Thymus (tissue), 11 donors: Measurements from ENCODE around the gene SPIN1. TPM values are rescaled to one million over a fixed set of nuclear protein-coding genes. Genes with fewer than 3 reads are reported as not detected.

ENCODE experiments used
- DNase-seq, 9 donors: peaks; one replicate each; pipeline ENCODE4 v3.0.0-alpha.2; 2013; ENCODE audit warnings: low spot score in 9 of 9, low read depth in 6 of 9, missing footprints in 1 of 9
- H3K27ac ChIP-seq, 2 donors: one replicate each; pipeline ENCODE4 v1.5.1; 2013; ENCODE audit warnings: control low read depth in 1 of 2, low read depth in 1 of 2, low read length in 1 of 2, mild to moderate bottlenecking in 1 of 2, moderate library complexity in 1 of 2
- H3K27me3 ChIP-seq, 2 donors: one replicate each; pipeline ENCODE4 v1.5.1; 2013; ENCODE audit warnings: low read length in 1 of 2; ENCODE audit not compliant: control insufficient read depth in 2 of 2, insufficient read depth in 1 of 2
- H3K36me3 ChIP-seq, 2 donors: one replicate each; pipeline ENCODE4 v1.5.1; 2013; ENCODE audit warnings: low read length in 1 of 2, mild to moderate bottlenecking in 1 of 2, moderate library complexity in 1 of 2; ENCODE audit not compliant: control insufficient read depth in 2 of 2, insufficient read depth in 2 of 2
- H3K4me1 ChIP-seq, 2 donors: one replicate each; pipeline ENCODE4 v1.5.1; 2013; ENCODE audit warnings: low read length in 2 of 2; ENCODE audit not compliant: control insufficient read depth in 2 of 2, insufficient read depth in 2 of 2
- H3K4me3 ChIP-seq, 2 donors: one replicate each; pipeline ENCODE4 v1.5.1; 2013; ENCODE audit warnings: low read length in 2 of 2, control low read depth in 1 of 2, mild to moderate bottlenecking in 1 of 2
- H3K9me3 ChIP-seq, 2 donors: one replicate each; pipeline ENCODE4 v1.5.1; 2013; ENCODE audit warnings: low read length in 1 of 2, mild to moderate bottlenecking in 1 of 2; ENCODE audit not compliant: control insufficient read depth in 2 of 2, insufficient read depth in 1 of 2
- WGBS: extraction: QIAGEN DNeasy Blood & Tissue Kit; methylation state at CpG from one replicate; pipeline ENCODE4 v1.1.7; 2013; 5-methylcytosine and 5-hydroxymethylcytosine counted together
- polyA plus RNA-seq: library from polyadenylated mRNA; stranded (reverse); fragments of 200-250 nt; gene quantifications from one replicate; pipeline ENCODE4 v1.2.3, GENCODE V29; 2013
- total RNA-seq: library from RNA; stranded (reverse); fragments of 120-200 nt; gene quantifications from one replicate; pipeline ENCODE4 v1.2.4, GENCODE V29; 2013
- donor health status: healthy.

SPIN1 gene
- total and polyA plus RNA-seq, 2 donors, result 36.9 to 41.0 TPM

DNA sequence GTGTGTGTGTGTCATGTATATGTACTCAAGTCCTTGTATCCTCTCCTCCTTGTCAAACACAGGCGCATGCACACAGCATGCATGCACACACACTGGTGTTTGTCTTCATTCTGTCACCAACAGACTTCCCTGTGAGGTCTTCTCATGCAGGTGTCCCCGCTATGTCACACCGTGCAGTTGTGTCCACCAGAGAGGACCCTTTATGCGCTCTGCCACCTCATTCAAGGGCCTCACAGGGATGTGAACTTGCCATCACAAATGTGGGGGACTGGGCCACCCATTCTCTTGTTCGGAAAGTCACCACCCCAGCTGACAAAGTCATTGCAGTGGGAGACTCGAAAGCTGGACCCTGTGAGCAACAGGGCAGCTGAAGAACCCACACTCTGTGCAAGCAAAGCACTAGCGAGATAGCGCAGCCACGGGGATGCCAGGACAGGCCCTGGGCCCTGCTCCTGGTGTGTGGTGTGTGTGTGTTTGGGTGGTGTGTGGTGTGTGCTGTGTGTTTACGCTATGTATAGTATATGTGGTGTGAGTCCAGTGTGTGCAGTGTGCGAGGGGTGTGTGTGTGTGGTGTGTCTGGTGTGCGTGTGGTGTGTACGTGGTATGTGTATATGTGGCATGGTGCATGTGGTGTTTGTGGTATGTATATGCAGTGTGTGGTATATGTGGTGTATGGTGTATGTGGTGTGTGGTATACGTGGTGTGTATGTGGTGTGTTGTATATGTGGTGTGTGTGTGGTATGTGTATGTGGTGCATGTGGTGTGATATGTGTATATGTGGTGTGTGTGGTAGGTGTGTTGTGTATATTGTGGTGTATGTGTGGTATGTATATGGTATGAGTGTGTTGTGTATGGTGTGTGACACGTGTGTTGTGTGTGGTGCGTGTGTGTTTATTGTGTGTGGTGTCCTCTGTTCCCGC is 115.9 kb downstream of the SPIN1 start:
- H3K4me1 ChIP-seq, result no peaks in the 10 kb centered on the region
- H3K27me3 ChIP-seq, result no peaks in the 10 kb centered on the region
- no peak for DNase-seq
- no peak overlapping the region for H3K4me3 ChIP-seq
- H3K36me3 ChIP-seq, result no peaks in the 10 kb centered on the region
- H3K9me3 ChIP-seq, result no peaks in the 10 kb centered on the region
- H3K27ac ChIP-seq, result no peak overlapping the region
- WGBS, result 96% methylated on average over 17 of the region's 17 CpGs

DNA sequence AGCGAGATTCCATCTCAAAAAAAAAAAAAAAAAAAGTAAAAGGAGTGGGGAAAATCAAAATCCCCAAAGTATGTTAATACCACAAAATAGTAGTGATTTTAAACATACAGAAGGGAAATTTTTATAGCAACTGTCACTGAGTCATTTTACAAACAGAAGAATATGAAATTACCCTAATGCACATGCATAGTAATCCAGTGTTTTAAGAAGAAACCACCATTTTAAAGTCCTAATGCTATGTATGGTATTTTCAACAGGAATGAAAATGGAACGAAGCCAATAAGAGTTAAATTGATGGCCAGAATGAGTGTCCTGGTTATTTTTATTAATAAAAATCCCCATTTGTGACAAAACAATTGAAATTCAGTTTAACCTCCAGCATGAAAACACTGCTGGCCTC is 120.1 kb downstream of the SPIN1 start:
- no peak overlapping the region for H3K27ac ChIP-seq
- 96% methylated on average over 2 of the region's 2 CpGs for WGBS
- no peaks in the 10 kb centered on the region for H3K36me3 ChIP-seq
- H3K9me3 ChIP-seq, result no peaks in the 10 kb centered on the region
- no peaks in the 10 kb centered on the region for H3K27me3 ChIP-seq
- no peaks in the 10 kb centered on the region for H3K4me1 ChIP-seq
- DNase-seq, result no peak
- H3K4me3 ChIP-seq, result no peak overlapping the region

DNA sequence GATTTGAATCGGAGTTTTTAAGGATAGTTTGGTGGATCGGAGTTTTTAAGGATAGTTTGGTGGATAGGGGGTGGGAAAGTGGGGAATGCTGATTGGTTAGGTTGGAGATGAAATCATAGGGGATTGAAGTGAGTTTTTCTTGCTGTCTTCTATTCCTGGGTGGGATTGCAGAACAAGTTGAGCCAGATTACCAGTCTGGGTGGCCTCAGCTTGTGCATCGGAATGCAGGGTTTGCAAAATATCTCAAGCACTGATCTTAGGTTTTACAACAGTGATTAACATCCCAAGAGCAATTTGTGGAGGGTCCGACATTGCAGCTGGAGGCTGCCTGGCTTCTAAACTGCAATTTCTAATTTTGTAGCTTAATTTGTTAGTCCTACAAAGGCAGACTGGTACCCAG is 123.7 kb downstream of the SPIN1 start:
- Histone ChIP-seq H3K27ac (no peak overlapping the region), H3K9me3 (no peaks in the 10 kb centered on the region), H3K36me3 (no peaks in the 10 kb centered on the region), H3K27me3 (no peaks in the 10 kb centered on the region), H3K4me1 (no peaks in the 10 kb centered on the region), H3K4me3 (no peak overlapping the region)
- 94% methylated on average over 4 of the region's 4 CpGs for WGBS
- no peak for DNase-seq

DNA sequence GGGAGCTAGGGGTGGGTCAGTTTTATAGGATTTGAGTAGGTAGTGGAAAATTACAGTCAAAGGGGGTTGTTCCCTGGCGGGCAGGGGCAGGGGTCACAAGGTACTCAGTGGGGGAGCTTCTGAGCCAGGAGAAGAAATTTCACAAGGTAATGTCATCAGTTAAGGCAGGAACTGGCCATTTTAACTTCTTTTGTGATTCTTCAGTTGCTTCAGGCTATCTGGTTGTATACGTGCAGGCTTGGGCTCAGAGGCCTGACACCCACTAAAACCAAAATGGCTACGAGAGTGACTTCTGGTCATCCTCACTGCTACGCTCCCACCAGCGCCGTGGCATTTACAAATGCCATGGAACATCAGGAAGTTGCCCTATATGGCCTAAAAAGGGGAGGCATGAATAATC is 126.0 kb downstream of the SPIN1 start:
- Histone ChIP-seq H3K27ac (no peak overlapping the region), H3K27me3 (no peaks in the 10 kb centered on the region), H3K4me1 (no peaks in the 10 kb centered on the region), H3K4me3 (no peak overlapping the region), H3K36me3 (no peaks in the 10 kb centered on the region), H3K9me3 (no peaks in the 10 kb centered on the region)
- WGBS, result 97% methylated on average over 6 of the region's 6 CpGs
- no peak for DNase-seq

DNA sequence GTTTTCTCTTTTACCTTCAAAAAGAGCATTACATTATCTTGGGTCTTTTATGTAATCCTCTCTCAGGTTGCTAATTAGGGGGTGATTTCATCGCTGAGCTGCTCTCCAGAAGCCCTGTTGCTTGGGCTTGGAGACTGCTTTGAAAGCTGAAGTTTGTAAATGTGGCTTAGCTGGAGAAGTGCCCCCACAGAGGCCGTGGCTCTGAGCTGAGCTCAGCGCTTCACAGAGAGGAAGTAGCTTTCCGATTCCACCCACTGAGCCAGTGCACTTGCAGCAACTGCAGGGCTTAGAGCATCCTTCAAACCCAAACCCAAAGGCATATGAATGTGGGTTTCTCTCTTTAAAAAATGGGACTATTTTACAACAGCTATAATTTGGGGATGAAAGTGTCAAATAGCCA is 133.1 kb downstream of the SPIN1 start:
- WGBS, result 13% methylated on average over 4 of the region's 4 CpGs
- Histone ChIP-seq H3K27ac (no peak overlapping the region), H3K4me3 (no peak overlapping the region), H3K27me3 (no peaks in the 10 kb centered on the region), H3K4me1 (peaks cover 0 to 5% of the 10 kb centered on the region in 2 donors), H3K36me3 (no peaks in the 10 kb centered on the region), H3K9me3 (no peaks in the 10 kb centered on the region)
- DNase-seq, result peak in 1 of 9 donors; percentile 36

DNA sequence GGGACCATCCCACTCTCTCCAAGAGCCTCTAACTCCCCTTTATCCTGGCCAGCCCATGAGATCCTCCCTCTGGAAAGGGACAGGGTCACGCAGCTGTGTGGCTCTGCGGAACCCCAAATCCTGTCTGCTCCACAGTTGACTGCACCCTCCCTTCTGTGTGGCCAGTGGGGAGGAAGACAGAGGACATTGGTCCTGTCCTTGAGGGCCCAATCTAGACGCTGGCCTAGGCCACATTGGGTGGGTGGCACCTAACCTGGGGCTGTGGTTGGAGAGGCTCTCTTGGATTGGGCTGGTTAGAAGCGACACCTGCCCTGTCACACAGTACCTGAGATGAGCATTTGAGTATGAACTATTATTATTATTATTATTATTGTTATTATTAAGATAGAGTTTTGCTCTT is 134.1 kb downstream of the SPIN1 start:
- peaks cover 0 to 5% of the 10 kb centered on the region in 2 donors for H3K4me1 ChIP-seq
- DNase-seq, result no peak
- no peaks in the 10 kb centered on the region for H3K27me3 ChIP-seq
- no peaks in the 10 kb centered on the region for H3K9me3 ChIP-seq
- H3K27ac ChIP-seq, result no peak overlapping the region
- H3K4me3 ChIP-seq, result no peak overlapping the region
- 97% methylated on average over 4 of the region's 4 CpGs for WGBS
- H3K36me3 ChIP-seq, result no peaks in the 10 kb centered on the region

DNA sequence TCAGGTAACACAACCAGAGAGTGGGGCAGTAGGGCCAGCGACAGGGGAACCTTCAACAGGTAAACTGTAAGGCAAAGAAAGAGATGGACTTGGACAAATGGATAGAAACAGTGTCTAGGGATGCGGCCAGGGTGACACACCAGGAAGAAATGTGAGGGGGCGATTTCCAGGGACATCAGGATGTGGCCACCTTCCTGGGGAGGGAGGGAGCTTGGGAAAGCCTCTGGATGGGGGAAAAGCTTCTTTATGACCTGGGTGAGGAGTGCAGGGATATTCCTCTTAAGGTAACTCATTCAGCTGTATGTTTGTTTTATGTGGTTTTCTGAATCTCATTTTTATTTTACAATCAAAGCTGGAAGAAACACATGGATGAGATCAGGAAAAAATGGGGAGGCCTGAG is 134.8 kb downstream of the SPIN1 start:
- H3K36me3 ChIP-seq, result no peaks in the 10 kb centered on the region
- peaks cover 0 to 5% of the 10 kb centered on the region in 2 donors for H3K4me1 ChIP-seq
- no peak overlapping the region for H3K27ac ChIP-seq
- no peaks in the 10 kb centered on the region for H3K9me3 ChIP-seq
- WGBS, result 96% methylated on average over 3 of the region's 3 CpGs
- DNase-seq, result no peak
- no peaks in the 10 kb centered on the region for H3K27me3 ChIP-seq
- no peak overlapping the region for H3K4me3 ChIP-seq

DNA sequence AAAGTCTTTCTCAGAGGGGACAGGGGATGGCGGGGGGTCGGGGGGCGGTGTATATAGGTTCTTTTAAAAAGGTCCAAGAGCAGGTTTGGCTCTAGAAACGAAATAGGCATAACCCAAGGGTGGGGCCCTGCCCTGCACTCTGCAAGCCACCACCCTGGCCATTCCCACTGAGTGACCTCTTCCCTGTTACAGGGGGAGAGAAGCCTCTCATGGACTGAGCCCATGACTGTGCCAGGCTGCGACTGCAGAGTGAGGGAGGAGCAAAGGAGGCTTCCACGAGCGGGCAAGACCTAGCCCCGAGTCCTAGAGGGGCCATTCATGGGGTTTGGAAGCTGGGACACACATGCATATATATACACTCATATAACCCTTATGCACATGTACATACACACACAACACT is 136.7 kb downstream of the SPIN1 start:
- Histone ChIP-seq H3K4me3 (no peak overlapping the region), H3K4me1 (peaks cover 0 to 5% of the 10 kb centered on the region in 2 donors), H3K27ac (no peak overlapping the region), H3K27me3 (no peaks in the 10 kb centered on the region), H3K9me3 (no peaks in the 10 kb centered on the region), H3K36me3 (no peaks in the 10 kb centered on the region)
- WGBS, result 95% methylated on average over 8 of the region's 8 CpGs
- DNase-seq, result no peak

DNA sequence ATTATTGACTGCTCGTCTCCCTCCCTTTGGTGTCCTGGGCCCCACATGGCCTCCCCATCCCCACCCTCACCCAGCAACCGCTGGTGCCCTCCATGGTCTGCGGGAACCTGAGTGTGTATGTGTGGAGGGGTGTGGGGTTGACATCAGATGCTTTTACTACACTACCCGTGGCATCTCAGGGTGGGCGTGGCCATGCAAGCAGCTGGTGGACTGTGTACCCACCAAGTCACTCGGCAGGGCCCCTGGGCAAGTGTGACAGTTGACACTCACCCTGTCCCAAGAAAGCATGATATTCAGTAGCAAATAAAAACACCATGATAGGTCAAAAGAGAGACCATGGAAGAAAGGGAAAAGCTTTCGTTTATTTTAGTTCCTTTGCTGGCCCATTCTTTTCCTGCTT is 139.4 kb downstream of the SPIN1 start:
- Histone ChIP-seq H3K4me3 (no peak overlapping the region), H3K4me1 (peaks cover 0 to 8% of the 10 kb centered on the region in 2 donors), H3K27ac (no peak overlapping the region), H3K9me3 (no peaks in the 10 kb centered on the region), H3K36me3 (no peaks in the 10 kb centered on the region), H3K27me3 (peaks cover 8 to 19% of the 10 kb centered on the region in 2 donors)
- WGBS, result 90% methylated on average over 7 of the region's 7 CpGs
- DNase-seq, result no peak
